ENCODE measurements around the gene ARHGAP29.

ARHGAP29 gene, protein sequence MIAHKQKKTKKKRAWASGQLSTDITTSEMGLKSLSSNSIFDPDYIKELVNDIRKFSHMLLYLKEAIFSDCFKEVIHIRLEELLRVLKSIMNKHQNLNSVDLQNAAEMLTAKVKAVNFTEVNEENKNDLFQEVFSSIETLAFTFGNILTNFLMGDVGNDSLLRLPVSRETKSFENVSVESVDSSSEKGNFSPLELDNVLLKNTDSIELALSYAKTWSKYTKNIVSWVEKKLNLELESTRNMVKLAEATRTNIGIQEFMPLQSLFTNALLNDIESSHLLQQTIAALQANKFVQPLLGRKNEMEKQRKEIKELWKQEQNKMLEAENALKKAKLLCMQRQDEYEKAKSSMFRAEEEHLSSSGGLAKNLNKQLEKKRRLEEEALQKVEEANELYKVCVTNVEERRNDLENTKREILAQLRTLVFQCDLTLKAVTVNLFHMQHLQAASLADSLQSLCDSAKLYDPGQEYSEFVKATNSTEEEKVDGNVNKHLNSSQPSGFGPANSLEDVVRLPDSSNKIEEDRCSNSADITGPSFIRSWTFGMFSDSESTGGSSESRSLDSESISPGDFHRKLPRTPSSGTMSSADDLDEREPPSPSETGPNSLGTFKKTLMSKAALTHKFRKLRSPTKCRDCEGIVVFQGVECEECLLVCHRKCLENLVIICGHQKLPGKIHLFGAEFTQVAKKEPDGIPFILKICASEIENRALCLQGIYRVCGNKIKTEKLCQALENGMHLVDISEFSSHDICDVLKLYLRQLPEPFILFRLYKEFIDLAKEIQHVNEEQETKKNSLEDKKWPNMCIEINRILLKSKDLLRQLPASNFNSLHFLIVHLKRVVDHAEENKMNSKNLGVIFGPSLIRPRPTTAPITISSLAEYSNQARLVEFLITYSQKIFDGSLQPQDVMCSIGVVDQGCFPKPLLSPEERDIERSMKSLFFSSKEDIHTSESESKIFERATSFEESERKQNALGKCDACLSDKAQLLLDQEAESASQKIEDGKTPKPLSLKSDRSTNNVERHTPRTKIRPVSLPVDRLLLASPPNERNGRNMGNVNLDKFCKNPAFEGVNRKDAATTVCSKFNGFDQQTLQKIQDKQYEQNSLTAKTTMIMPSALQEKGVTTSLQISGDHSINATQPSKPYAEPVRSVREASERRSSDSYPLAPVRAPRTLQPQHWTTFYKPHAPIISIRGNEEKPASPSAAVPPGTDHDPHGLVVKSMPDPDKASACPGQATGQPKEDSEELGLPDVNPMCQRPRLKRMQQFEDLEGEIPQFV

DNA sequence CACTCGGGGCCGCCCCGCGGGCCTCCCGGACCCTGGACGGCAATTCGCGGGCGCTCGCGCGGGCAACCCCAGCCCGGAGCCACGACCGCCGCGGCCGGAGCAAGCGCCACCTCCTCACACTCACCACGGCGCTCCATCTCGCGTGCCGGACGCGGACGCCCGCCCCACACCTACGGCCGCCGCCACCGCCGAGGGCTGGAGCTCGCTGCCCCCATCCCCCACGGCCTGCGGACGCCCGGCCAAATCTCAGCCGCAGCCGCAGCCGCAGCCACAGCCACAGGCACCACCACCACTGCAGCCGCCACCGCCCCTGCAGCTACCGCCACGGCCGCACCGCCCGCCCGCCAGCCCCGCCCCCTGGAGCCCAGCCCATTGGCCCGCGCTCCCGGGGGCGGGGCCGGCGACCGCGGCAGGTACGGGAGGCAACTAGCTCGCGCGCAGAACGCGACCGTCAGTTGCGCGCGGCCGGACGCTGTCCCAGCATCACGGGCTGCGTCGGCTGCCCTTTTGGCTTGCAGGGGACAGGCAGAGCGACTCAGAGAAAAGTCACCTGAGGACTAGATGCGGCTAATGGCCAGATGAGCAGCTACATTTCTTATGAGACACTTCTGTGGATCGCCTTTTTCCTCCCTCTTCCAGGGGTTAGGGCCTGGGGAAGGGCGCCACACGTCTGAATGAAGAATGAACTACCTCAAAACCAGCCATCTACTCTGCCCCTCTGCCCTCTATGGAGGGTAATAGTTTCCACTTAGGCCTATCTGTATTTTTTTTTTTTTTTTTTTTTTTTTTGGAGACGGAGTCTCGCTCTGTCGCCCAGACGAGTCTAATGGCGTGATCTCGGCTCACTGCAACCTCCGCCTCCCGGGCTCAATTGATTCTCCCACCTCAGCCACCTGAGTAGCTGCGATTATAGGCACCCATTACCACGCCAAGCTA is at the start of gene ARHGAP29:
ARHGAP29 (minus strand) TSS at position 294 of the 936 bp plus-strand sequence. CDS start 5,973 bp downstream, outside the sequence.
- DNase-seq (ENCODE audit: low read depth in 2 of 2): peak; percentile 14 to 55

DNA sequence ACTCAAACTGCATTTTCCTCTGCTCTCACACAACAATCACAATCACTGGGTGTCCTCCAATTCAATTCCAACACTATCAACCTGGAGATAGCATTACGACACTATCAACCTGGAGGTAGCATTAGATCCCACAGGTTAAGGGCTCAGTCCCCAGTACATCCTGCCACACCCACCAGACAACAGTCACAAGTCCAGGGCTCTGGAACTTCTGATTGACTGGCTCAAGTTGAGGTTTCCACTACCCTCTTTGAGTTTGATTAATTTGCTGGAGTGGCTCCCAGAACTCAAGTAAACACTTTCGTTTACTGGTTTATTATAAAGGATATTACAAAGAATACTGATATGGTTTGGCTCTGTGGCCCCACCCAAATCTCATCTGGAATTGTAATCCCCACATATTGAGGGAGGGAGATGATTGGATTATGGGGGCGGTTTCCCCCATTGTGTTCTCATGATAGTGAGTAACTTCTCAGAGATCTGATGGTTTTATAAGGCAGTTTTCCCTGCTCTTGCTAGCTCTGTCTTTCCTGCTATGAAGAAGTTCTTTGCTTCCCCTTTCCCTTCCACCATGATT is 49.6 kb upstream of the ARHGAP29 start:
- no peak for DNase-seq (ENCODE audit: low read depth in 2 of 2)

DNA sequence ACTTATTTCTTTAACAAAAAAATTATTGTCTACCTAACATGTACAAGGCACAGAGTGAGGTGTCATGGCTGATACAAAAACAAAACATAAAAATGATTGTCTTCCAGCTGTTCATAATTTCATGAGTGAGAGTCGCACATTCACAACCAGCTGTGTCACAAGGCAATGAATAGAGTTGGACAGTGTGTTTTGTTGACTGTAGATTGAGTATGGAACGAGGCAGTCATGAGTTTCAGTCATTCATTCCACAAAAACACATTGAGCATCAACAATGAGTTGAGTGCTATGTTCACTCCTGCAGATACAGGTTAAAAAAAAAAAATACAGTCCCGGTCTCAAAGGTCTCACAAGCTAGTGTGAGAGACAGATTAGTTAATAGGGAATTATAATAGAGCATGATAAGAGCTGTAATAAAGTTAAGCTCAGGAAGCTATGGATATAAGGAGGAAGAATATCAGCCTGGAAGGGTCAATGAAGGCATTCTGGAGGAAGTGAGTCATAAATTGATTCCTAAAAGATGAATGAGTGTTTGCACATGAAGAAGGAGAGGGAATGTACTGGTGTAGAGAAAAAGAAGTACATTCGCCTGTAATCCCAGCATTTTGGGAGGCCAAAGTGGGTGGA is 47.8 kb upstream of the ARHGAP29 start:
- DNase-seq (ENCODE audit: low read depth in 2 of 2): no peak

DNA sequence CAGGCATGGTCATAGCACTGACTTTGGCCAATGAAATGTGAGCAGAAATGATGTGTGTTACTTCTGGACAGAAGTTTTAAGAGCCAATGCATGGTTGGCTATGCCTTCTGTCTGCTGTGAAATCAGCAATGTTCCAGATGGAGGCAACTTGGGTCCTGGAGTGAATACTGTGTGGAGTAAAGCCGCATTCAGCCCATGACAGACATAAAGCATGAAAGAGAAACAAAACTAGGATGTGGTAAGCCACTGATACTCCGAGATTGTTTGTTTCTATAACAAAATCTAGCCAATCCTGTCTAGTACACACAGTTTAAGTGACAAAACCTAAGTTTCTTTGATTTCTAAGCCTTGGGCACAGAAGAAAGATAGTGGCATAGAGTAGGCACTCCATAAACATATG is 47.1 kb upstream of the ARHGAP29 start:
- DNase-seq (ENCODE audit: low read depth in 2 of 2): no peak

DNA sequence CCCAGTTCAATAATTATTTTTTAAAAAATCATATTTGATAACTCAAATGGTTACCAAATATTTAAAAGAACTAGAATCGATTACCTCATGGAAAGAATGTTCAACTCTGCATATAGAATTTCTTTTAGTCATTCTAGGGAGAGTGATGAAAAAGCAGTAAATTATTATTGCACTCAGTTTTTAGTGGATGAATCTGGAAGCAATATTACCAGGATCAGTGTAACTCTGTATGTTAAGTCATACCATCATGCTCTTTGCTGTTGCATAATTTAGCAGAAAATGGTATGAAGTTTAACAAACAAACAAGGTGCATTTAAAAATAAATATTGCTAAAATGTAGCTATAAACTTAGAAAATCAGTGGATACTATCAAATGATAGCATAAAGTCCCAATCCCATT is 46.1 kb upstream of the ARHGAP29 start:
- no peak for DNase-seq (ENCODE audit: low read depth in 2 of 2)

DNA sequence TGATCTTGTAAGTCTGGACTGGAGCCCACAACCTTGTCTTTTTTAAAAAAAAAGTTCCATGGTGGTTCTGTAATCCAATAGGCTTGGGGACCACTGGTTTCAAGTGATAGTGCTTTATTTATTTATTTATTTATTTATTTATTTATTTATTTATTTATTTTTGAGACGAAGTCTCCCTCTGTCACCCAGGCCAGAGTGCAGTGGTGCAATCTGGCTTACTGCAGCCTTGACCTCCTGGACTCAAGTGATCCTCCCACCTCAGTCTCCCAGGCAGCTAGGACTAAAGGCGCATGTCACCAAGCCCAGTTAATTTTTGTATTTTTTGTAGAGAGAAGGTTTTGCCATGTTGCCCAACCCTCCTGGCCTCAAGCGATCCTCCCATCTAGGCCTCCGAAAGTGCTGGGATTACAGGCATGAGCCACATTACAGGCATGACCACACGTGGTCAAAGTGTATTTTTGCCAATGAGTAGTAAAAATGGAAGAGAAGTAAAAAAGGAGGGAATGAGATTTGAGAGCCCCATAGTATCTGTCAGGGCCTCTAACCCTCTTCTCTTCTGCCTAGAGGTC is 44.8 kb upstream of the ARHGAP29 start:
- DNase-seq (ENCODE audit: low read depth in 2 of 2): no peak

DNA sequence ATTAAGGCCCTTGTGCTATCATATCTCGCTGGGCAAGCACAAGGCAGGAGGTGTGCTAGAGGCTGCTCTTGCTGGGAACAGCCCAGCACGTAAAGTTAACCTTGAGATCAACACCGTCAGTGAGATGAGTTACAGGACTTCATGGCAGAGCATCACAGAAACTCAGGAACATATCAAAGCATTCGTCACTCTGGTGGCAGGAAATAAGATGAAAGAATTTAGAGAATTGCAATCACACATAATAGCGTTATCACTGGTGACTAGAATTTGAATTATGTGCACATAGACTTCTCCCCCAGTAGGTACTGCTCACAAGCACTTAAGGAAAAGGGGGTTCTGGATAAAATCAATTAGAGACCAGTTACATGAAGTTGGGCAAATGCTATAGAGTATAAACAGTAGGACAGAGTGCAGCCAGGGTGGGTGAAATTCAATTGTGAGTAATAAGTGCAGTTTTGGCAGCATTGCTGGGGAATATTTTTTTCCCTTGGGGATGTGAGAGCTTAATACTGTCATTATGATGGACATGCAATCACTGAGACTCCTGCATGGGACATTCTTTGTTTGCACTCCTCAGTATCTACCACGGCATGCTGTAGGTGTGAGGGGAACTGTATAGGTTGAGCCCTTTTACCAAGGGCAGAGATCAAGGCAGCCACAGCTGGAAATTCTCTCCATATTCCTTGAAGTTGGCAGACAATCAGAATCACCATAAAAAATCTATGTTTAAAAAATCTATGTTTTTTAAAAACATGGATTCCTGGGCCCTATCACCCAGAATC is 44.2 kb upstream of the ARHGAP29 start:
- no peak for DNase-seq (ENCODE audit: low read depth in 2 of 2)

DNA sequence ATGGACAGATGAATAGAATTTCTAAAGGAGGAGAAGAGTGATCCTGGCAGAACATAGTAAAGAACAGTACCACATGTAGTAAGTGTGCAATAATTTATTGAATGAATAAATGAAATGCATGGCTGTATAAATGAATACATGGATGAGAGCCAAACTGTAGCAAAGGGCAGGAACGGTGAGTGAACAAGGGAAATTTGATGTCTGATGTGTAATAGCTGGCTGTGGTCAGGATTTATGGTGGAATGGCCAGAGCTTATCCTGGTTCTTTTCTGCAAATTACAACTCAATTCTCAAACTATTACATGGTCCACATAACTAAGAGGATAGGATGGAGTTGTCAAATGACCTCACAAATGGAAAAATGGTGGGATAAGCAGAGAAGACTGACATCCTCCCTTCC is 43.2 kb upstream of the ARHGAP29 start:
- no peak for DNase-seq (ENCODE audit: low read depth in 2 of 2)

DNA sequence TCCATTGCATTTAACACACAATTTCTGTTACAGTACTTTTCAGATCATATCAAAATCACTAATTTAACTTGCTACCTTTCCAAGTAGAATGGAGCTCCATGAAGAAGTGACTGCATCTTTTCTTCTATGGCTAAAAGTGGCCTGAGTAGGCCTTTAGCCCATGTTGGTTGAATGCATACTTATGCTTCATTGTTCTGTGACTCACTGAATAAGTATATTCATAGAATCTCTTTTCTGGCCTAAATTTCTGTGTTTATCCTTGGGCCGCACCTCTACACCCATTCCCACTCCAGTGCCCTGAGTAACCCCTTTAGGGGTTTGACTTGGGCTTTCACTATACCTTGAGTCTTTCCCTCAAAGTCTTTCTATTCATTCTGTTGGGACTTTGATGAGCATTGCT is 42.1 kb upstream of the ARHGAP29 start:
- no peak for DNase-seq (ENCODE audit: low read depth in 2 of 2)

DNA sequence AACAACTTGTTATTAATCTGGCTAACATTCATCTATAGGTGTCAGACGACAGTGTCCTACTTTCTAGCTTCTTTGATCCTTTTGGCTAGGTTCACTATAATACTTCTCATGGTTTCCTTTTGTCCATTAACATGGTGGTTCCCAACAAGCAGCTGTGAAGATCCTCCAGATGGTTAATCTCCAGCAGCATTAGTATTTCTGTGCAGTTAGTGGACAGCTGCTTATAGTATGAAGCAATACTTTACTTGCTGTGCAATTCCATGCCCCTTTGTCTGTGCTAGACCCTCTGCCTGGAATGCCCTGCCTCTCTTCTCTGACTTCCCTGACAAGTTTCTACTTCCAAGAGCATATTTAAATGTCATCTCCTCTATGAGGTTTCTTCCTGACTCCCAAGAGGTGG is 41.7 kb upstream of the ARHGAP29 start:
- DNase-seq (ENCODE audit: low read depth in 2 of 2): no peak

DNA sequence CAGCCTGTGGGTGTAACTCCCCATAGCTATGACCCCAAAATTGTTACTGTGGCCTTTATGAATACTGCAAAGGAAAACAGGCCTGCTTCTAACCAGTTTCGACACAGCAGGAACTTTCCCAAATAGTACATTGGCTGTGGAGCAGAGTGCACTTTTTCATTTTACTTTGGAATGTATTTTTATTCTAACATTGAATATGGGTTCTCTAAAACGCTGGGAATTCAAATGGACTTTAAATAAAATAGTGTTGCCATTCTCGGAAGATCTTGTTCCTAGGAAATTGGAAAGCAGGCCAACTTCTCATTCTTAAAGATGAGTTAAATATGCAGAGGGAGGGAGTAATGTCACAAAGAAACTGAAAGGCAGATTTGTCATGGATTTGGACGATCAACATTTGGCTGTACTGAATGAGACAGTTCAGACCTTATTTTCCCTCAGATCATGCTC is 39.6 kb upstream of the ARHGAP29 start:
- DNase-seq (ENCODE audit: low read depth in 2 of 2): no peak

DNA sequence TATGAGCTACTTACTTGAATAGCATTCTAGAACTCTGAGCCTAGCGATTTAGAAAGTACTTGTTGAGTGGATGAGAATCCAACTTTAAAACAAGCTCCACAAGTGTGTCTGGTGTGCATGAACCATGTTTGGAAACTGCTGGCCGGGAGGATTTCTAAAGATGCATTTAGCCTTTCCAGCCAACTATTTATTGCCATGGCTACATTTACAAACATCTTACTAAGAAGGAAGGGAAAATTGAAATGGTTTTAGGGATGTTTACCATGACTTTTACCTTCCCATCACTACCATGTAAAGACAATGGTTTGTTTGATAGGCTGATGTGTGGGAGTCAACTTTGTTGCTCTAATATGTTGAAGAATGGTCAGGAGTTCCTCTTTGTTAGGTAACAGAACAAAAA is 37.7 kb upstream of the ARHGAP29 start:
- DNase-seq (ENCODE audit: low read depth in 2 of 2): no peak

DNA sequence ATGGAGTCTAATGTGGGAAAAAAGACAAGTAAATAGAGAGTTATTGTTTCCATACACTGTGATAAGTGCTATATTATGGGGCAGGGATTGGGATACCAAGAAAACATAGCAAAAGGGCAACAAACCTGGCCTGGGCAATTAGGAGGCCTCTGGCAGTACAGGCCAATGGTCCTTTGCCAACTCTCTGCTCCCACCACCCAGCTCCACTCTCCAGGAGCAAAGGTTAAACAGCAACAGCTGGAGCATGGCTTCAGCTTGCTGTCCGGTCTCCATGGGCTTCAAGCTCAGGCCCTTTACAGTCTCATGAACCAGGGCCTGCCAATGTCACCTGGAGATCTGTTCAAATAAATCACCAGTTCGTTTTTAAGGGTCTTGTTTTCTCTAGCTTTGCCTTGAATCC is 37.2 kb upstream of the ARHGAP29 start:
- no peak for DNase-seq (ENCODE audit: low read depth in 2 of 2)

DNA sequence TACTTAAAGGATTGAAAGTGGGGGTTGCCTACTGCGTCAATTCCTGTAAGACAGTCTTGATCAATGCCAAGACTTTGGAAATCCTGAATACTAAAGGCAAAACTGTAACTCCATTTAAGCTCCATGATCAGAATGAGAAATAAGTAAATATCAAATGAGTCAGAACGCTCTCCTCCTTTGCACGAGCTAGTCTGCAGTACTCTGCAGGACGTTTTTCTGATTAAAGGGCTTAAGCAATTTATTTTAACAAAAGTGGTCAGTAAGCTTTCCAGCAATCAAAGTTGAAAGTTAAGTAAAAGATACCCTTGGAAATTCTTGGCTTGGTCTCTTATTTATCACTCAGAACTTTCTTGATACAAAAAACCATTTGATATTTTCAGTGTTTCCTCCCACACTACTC is 35.7 kb upstream of the ARHGAP29 start:
- no peak for DNase-seq (ENCODE audit: low read depth in 2 of 2)

DNA sequence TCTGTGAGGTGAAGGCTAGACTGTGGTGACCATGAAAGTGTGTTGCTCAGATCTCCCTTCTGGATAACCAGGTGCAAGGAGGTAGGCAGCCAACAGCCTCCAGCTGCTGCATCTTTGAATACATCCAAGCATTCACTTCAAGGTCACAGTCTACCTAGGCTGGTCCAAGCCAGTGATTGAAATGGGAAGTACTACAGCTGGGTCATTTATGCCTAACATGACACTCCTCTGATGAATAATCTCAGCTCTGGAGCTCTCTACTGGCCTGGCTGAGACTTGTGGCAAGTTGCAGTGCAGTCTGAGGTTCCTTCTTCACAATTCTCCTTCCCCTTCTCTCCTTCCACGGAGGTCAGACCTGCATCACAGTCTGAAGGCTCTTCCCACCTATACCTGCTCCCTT is 35.0 kb upstream of the ARHGAP29 start:
- no peak for DNase-seq (ENCODE audit: low read depth in 2 of 2)

DNA sequence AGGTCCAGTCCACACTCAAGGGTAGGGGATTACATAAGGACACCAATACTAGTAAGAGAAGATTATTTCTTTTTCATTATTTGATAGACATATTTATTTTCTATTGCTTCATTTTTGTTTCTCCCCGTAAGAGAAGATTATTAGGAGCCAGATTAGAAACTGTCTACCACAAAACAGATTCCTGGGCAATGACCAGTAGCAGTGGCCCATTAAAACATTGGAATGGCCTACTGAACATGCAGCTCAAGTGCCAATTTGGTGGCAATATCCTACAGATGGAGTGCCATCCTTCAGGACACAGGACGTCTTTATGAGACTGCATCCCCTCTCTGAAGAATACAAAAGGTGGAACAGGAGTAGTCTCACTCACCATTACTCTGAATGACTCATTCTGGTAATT is 34.0 kb upstream of the ARHGAP29 start:
- no peak for DNase-seq (ENCODE audit: low read depth in 2 of 2)

DNA sequence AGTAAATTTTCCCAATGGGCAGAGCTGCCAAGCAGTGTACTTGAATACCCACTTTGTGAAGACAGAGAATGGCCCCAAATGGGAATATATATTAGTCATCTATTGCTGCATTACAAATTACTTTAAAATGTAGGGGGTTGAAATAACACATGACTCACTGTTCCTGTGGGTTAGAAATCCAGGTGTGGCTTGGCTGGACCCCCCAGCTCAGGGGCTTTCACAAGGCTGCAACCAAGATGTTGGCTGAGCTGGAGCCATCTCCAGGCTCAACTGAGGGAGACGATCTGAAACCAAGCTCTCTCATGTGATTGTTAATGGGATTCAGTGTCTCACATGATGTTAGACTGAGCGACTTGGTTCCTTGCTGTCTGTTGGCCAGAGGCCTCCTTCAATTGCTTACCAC is 33.4 kb upstream of the ARHGAP29 start:
- no peak for DNase-seq (ENCODE audit: low read depth in 2 of 2)

DNA sequence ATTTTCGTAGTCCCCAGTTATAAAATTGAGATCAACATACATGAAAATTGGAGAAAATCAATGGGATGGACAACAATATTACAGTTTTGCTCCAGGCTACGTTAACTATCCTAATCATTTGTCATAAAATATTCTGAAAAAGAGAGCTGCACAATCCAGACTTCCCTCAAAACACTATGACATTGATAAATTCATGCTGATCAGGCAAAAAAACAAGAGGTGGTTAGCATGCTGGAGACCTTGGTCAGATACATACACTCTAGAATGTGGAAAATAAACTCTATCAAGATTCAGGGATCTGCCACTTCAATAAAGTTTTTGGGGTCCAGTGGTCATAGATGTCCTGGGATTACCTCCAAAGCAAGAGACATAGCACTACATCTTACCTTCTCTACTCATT is 32.5 kb upstream of the ARHGAP29 start:
- no peak for DNase-seq (ENCODE audit: low read depth in 2 of 2)

DNA sequence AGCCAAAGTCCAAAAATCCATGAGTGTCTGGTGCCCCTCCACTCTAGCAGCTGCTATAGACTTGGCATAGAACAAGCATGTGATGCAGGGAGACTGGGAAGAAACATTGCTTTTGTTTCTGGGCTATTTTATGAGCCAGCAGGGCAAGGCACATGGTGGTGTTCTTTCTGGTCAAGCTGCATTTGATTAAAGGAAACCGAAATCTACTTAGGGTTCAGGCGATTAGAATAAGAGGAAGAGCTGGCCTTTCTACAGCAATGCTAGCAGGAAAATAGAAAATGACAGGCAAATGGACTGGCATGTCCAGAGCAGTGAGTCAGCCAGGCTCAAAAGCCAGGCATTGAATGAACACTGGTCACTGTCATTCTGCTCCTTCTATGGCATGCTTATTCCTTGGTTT is 28.5 kb upstream of the ARHGAP29 start:
- no peak for DNase-seq (ENCODE audit: low read depth in 2 of 2)

Data from stimulated activated CD4-positive, alpha-beta T cell treated with anti-CD3 and anti-CD28 coated beads, Interleukin-1b, Interleukin-23, amount 100 ng/mL, for 4 hours (primary cell).